HL-60/S4 treated with retinoic acid at 250 ng/mL for 4 days and 3 days (cell line): ENCODE results near the gene LRRFIP2.

Source experiments
- in situ Hi-C: fragments of 300-500 bp; cut with MboI; formaldehyde crosslinking; loops from 2 replicates; pipeline ENCODE4 v1.7.0; 2022; ENCODE audit warnings: low sequenced_read_pairs

Gene LRRFIP2

GRCh38 chr3:37028329-37028728 lies 146.1 kb downstream of the LRRFIP2 start:
- in situ Hi-C loops = no loop called here

GRCh38 chr3:37026851-37027250 lies 147.5 kb downstream of the LRRFIP2 start:
- in situ Hi-C loops = no loop called here

- in situ Hi-C loops = no loop called here
Observed at GRCh38 chr3:37025561-37026335, 148.6 kb downstream of the LRRFIP2 start.

- in situ Hi-C loops = no loop called here
Observed at GRCh38 chr3:37024820-37025405, 149.5 kb downstream of the LRRFIP2 start.

- in situ Hi-C loops = no loop called here
Observed at GRCh38 chr3:37024092-37024491, 150.3 kb downstream of the LRRFIP2 start.

- in situ Hi-C loops = no loop called here
Observed at GRCh38 chr3:37017683-37018082, 156.7 kb downstream of the LRRFIP2 start.

- in situ Hi-C loops = no loop called here
Observed at GRCh38 chr3:37016903-37017302, 157.5 kb downstream of the LRRFIP2 start.

- in situ Hi-C loops = no loop called here
Observed at GRCh38 chr3:37015642-37016041, 158.7 kb downstream of the LRRFIP2 start.

- in situ Hi-C loops = no loop called here
Observed at GRCh38 chr3:37014620-37015019, 159.8 kb downstream of the LRRFIP2 start.
